Natural killer cell treated with Interleukin-12 subunit alpha and Interleukin-12 subunit beta and Interleukin-15 and Interleukin-18, amount 100 ng/mL, for 72 hours (primary cell): Measurements from ENCODE around the gene RIC3. TPM values are rescaled to one million over a fixed set of nuclear protein-coding genes. Genes with fewer than 3 reads are reported as not detected.

Experiments used
- ATAC-seq, 2 donors: fragments of 150-1000 bp; cut with Tn5 transposase in 1 of 2; sonication (Bioruptor Pico), chemical (Tn5 transposase) in 1 of 2; 2 replicates each; pipeline ENCODE4 v1.10.0; 2021
- DNase-seq: peaks from one replicate; pipeline ENCODE4 v3.0.0; 2022; ENCODE audit warnings: low spot score
- H3K27ac Mint-ChIP-seq, 2 donors: 1 replicate in 1 of 2; 2 replicates in 1 of 2; pipeline ENCODE4 v1.8.0; 2022; ENCODE audit warnings: mixed read lengths in 2 of 2, mild to moderate bottlenecking in 1 of 2, moderate library complexity in 1 of 2
- H3K27me3 Mint-ChIP-seq, 2 donors: 1 replicate in 1 of 2; 2 replicates in 1 of 2; pipeline ENCODE4 v1.8.0; 2022; ENCODE audit warnings: mixed read lengths in 2 of 2
- H3K36me3 Mint-ChIP-seq: one replicate; pipeline ENCODE4 v1.8.0; 2022; ENCODE audit warnings: mixed read lengths
- H3K4me1 Mint-ChIP-seq, 2 donors: 1 replicate in 1 of 2; 2 replicates in 1 of 2; pipeline ENCODE4 v1.8.0; 2022; ENCODE audit warnings: low read depth in 2 of 2, mixed read lengths in 2 of 2, mild to moderate bottlenecking in 1 of 2
- H3K4me3 Mint-ChIP-seq: one replicate; pipeline ENCODE4 v1.8.0; 2022; ENCODE audit warnings: mixed read lengths
- H3K9me3 Mint-ChIP-seq: 2 replicates; pipeline ENCODE4 v1.8.0; 2022; ENCODE audit warnings: mixed read lengths
- total RNA-seq, 2 donors: library from RNA; stranded (reverse); gene quantifications; one replicate each; pipeline ENCODE4 v1.2.3, GENCODE V29; 2022

The RIC3 gene
- total RNA-seq, 2 donors from 2014 or later, result 1.4 to 4.3 TPM

DNA sequence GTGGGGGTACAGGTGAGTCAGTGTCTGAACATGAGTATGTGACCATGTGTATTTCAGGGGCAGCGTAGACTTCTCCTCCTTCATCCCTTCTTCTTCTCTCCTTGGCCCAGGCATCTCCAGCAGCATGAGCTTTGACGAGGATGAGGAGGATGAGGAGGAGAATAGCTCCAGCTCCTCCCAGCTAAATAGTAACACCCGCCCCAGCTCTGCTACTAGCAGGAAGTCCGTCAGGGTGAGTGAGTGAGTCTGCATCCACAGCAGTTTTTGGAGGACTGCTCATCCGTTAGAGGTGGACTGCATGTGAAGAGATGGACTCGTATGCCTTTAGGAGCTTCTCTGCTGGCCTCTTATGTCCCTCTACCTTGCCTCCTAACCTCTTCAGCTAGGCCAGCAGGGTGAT is 72.2 kb downstream of the RIC3 start:
- no peaks in the 10 kb centered on the region for H3K36me3 Mint-ChIP-seq
- H3K4me1 Mint-ChIP-seq, result no peaks in the 10 kb centered on the region
- DNase-seq (no peak), ATAC-seq (no peak)
- H3K9me3 Mint-ChIP-seq, result no peaks in the 10 kb centered on the region
- H3K27ac Mint-ChIP-seq, result no peak overlapping the region
- H3K27me3 Mint-ChIP-seq, result peaks cover 0 to 4% of the 10 kb centered on the region in 2 donors
- no peak overlapping the region for H3K4me3 Mint-ChIP-seq

DNA sequence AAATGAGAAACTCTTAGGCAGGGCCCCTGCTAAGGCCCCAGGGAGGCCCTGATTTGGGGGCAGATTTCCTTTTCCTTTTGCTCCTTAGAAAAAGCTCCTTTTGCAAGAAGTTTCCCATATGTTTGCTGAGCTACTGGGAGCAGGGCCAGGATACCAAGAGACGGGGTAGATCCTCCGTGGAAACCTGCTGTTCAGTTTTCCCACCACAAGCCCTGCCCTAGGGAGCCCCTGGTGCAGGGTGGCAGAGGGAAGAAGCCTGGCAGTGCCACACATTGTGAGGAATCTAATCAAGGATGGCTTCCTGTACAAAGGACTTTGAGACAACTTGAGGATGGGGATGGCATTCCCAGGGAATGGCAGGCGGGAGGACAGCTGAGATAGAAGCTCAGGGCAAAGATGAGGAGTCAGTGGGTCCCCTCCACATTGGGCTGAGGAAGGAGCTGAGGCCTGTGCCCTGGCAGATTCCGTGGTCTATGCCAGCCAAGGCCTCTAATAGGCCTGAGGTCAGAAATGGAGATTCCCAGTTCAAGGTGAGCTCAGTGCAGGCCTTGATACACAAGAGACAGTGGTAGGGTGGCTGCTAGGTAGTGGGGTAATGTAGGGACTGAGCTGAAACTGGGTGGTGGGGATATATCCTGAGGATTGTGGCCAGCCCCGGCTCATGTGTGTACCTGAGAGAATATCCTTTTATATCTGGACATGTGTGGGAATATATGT is 72.9 kb downstream of the RIC3 start:
- no peak overlapping the region for H3K27ac Mint-ChIP-seq
- no peaks in the 10 kb centered on the region for H3K9me3 Mint-ChIP-seq
- no peak for DNase-seq
- no peaks in the 10 kb centered on the region for H3K4me1 Mint-ChIP-seq
- peaks cover 0 to 4% of the 10 kb centered on the region in 2 donors for H3K27me3 Mint-ChIP-seq
- no peak overlapping the region for H3K4me3 Mint-ChIP-seq
- no peak for ATAC-seq
- no peaks in the 10 kb centered on the region for H3K36me3 Mint-ChIP-seq

DNA sequence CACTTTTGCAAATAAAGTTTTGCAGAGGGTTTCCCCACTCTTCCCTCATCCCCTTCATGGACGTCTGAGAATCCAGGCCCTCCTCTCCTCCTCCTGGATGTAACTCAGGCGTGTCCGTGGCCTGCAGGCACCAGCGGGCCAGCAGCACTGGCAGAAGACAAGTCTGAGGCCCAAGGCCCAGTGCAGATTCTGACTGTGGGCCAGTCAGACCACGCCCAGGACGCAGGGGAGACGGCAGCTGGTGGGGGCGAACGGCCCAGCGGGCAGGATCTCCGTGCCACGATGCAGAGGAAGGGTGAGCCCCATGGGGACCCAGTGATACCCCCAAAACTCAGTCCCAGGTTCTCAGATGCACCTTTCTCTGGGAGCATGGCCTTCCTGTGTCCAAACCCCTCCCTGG is 73.5 kb downstream of the RIC3 start:
- H3K9me3 Mint-ChIP-seq, result no peaks in the 10 kb centered on the region
- H3K4me3 Mint-ChIP-seq, result no peak overlapping the region
- H3K36me3 Mint-ChIP-seq, result no peaks in the 10 kb centered on the region
- no peak for ATAC-seq
- no peak for DNase-seq
- H3K4me1 Mint-ChIP-seq, result no peaks in the 10 kb centered on the region
- peaks cover 0 to 4% of the 10 kb centered on the region in 2 donors for H3K27me3 Mint-ChIP-seq
- no peak overlapping the region for H3K27ac Mint-ChIP-seq

DNA sequence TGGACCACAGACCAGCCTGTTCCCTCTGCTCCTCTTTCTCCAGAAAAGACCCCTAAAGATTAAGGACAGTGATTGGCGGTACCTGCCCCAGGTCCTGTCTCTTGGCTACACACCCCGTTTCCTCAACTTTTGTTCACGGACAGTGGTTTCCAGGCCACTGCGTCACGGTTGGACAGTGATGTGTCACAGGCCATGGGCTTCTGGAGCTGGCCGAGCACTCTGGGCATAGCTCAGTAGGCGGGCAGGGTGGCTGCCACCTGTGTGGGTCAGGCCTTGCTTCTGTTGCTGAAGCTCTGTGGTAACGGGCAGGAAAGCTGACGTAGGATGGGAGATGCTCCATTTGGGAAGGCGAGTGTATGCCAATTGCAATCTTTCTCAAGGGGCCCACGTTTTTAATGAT is 74.2 kb downstream of the RIC3 start:
- Mint-ChIP-seq H3K36me3 (no peaks in the 10 kb centered on the region), H3K4me3 (no peak overlapping the region), H3K9me3 (no peaks in the 10 kb centered on the region), H3K4me1 (no peaks in the 10 kb centered on the region), H3K27ac (no peak overlapping the region), H3K27me3 (peaks cover 0 to 3% of the 10 kb centered on the region in 2 donors)
- DNase-seq, result no peak
- ATAC-seq, result no peak

DNA sequence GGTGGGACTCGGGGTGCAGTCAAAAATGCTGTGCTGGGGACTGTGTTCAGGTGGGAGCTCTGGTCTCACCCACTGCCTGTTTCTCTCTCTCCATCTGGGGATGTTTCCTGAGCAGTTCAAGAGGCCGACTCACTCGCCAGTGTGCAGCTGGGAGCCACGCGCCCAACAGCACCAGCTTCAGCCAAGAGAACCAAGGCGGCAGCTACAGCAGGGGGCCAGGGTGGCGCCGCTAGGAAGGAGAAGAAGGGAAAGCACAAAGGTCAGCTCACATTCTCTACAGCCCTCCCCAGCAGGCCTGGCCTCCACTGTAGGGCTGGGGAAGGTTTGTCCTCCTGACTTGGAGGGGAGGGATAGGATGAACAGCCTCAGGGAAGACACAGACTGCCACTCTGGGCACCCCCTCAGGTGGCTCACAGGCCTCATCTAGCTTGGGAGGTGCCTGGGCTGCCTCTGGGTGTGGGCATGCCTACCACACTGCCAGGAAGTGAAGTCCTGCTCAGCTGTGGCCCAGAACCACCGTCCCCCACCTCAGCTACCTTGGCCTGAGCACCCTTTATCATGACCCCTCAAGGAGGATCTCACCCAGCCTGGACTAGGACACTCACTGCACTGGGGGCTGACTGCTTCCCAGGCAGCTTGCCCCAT is 74.8 kb downstream of the RIC3 start:
- Mint-ChIP-seq H3K27ac (no peak overlapping the region), H3K4me3 (no peak overlapping the region), H3K36me3 (no peaks in the 10 kb centered on the region), H3K4me1 (no peaks in the 10 kb centered on the region), H3K27me3 (no peaks in the 10 kb centered on the region), H3K9me3 (no peaks in the 10 kb centered on the region)
- no peak for DNase-seq
- no peak for ATAC-seq

DNA sequence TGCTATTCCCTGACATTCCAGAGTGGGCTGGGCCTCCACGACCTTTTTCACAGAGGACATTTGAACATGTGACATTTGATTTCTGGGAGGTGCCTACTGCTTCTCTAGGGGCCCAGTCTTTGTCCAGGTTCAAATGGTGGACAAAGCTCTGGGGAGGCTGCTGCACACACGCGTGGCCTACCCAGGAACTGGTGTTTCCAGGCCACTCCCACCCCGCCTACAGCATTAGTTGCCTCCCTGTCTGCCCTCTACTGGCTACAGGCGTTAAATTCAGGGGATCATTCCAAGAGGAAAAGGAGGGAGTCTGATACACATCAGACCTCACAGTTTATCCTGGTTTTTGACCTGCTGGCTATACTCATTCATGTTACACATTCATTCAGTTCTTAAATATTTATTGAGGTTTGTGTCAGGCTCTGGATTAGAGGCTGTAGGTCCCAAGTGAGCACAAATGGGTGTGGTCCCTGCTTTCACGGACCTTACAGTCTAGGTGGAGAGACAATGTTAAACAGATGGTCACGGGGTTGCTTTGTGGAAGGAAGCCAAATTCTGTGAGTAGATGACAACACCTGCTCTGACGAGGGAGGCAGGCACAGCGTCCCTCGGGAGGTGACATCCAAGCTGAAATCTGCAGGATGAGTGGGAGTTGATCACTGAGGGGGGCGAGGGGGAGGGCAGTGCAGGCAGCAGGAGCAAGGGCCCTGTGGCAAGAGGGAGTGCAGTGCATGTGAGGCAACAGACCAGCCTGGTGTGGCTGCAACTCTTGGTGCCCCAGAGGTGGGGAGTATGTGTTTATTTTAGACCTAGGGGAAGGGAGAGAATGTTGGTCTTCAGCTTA is 76.0 kb downstream of the RIC3 start:
- Mint-ChIP-seq H3K27ac (no peak overlapping the region), H3K9me3 (no peaks in the 10 kb centered on the region), H3K36me3 (no peaks in the 10 kb centered on the region), H3K4me3 (no peak overlapping the region), H3K4me1 (no peaks in the 10 kb centered on the region), H3K27me3 (no peaks in the 10 kb centered on the region)
- no peak for DNase-seq
- ATAC-seq, result peak in 1 of 2 donors; percentile 41

DNA sequence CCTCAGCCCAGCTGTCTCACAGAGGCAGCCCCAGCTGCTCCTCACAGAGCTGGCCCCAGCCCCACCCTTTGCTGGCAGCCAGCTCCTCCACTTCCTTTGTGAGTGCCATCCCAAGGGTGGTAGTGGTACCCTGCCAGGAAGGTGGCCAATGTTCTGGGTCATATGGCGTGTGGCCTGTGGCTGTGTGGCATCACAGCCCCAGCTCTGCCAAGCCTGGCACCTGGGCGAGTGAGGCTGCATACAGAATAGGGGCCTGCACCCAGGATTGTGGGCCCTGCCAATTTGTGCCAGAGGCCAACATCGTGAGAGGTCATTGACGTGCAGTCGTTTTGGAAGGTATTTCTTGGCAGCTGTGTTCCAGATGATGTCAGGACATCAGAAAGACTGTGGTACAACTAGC is 77.1 kb downstream of the RIC3 start:
- Mint-ChIP-seq H3K36me3 (no peaks in the 10 kb centered on the region), H3K27me3 (no peaks in the 10 kb centered on the region), H3K9me3 (no peaks in the 10 kb centered on the region), H3K27ac (no peak overlapping the region), H3K4me3 (no peak overlapping the region), H3K4me1 (no peaks in the 10 kb centered on the region)
- DNase-seq (peak; percentile 13), ATAC-seq (no peak)

DNA sequence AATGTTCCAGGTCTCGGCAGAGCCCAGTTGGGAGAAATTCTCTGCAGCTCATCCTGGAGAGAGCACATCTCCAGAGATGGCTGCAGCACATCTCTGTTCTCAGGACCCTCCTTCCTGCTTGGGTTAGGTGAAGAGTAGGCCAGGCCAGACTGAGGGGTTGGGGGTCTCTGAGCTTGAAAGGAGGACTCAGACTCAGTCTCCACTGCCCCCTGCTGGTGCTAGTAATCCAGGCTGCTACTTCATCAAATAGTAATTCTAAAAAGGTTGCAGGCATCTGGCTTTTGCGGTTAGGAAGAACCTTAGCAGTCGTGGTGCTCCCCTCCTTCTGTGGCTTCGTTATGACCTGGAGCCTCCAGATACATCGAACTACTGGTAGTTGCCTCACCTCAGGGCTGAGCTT is 78.1 kb downstream of the RIC3 start:
- no peaks in the 10 kb centered on the region for H3K9me3 Mint-ChIP-seq
- ATAC-seq (no peak), DNase-seq (no peak)
- H3K27me3 Mint-ChIP-seq, result no peaks in the 10 kb centered on the region
- H3K27ac Mint-ChIP-seq, result no peak overlapping the region
- H3K4me1 Mint-ChIP-seq, result no peaks in the 10 kb centered on the region
- H3K4me3 Mint-ChIP-seq, result no peak overlapping the region
- H3K36me3 Mint-ChIP-seq, result no peaks in the 10 kb centered on the region

DNA sequence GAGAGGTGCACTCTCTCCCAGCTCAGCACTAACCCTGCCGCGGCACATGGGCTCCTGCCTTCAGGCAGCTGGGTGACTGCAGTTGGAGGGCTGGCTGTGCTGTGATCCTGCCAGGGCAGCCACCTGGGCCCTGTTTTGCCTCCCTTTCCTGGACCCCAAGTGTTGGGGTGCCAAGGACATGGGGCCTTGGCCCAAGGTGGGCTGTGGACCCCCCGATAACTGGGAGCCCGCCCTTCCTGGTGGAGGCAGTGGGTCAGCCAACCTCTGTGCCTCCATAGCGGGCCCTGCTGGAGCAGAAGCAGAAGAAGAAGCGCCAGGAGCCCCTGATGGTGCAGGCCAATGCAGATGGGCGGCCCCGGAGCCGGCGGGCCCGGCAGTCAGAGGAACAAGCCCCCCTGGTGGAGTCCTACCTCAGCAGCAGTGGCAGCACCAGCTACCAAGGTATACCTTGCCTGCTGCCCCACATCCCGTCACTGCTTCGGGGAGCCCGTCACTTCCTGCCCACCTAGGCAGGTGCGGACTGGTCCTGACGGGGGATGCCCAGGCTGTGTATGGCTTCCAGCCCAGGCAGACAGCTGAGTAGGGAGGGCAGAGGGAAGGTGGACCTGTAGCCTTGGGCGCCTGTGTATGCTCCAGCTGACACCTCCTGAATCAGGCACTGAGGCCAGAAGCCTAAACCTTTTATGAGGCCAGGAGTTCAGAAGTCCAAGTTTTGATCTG is 78.9 kb downstream of the RIC3 start:
- no peaks in the 10 kb centered on the region for H3K9me3 Mint-ChIP-seq
- no peak overlapping the region for H3K27ac Mint-ChIP-seq
- ATAC-seq (no peak), DNase-seq (peak; percentile 50)
- no peaks in the 10 kb centered on the region for H3K36me3 Mint-ChIP-seq
- no peaks in the 10 kb centered on the region for H3K27me3 Mint-ChIP-seq
- no peaks in the 10 kb centered on the region for H3K4me1 Mint-ChIP-seq
- H3K4me3 Mint-ChIP-seq, result no peak overlapping the region

DNA sequence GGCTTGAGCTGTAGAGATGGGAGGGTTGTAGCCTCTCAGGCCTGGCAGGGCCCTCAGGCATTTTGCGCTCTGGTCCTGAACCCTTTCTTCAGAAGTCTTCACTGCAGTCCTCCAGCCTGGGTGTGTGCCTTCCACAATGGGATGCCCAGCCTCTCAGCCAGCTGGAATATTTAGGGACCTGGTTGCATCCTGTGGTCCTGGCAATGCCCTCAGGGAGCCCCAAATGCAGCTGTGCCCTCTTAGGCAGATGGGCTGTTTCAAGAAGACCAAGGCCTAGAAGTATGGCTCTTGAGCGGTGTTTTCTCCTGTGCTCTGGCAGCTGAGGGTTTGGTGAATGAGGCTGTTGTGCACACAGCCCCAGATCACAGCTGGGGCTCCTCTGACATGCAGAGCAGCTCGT is 81.1 kb downstream of the RIC3 start:
- H3K36me3 Mint-ChIP-seq, result no peaks in the 10 kb centered on the region
- H3K9me3 Mint-ChIP-seq, result no peaks in the 10 kb centered on the region
- no peak overlapping the region for H3K27ac Mint-ChIP-seq
- no peak for DNase-seq
- no peak for ATAC-seq
- no peak overlapping the region for H3K4me3 Mint-ChIP-seq
- peaks cover 10 to 15% of the 10 kb centered on the region in 2 donors for H3K27me3 Mint-ChIP-seq
- no peaks in the 10 kb centered on the region for H3K4me1 Mint-ChIP-seq

DNA sequence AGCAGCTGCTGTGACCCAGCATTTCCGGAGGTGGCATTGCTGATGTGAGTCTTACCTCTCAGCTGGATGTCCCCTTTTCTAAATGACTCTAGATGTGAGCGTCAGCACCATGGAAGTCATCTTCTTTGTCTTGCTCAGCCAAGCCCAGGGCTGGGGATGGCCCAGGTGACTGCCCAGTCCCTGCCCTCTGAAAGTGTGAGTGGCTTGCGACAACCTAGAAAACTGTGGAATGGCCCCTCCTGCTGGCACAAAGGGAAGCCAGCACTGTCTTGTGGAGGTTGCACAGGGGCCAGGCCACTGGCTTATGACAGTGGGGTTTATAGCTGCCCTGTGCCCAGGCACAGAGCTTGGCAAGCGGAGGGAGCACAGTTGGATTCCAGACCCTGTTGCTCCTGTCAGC is 81.6 kb downstream of the RIC3 start:
- H3K4me1 Mint-ChIP-seq, result no peaks in the 10 kb centered on the region
- no peak overlapping the region for H3K27ac Mint-ChIP-seq
- no peaks in the 10 kb centered on the region for H3K36me3 Mint-ChIP-seq
- H3K4me3 Mint-ChIP-seq, result no peak overlapping the region
- no peaks in the 10 kb centered on the region for H3K9me3 Mint-ChIP-seq
- peaks cover 14 to 21% of the 10 kb centered on the region in 2 donors for H3K27me3 Mint-ChIP-seq
- ATAC-seq (no peak), DNase-seq (no peak)

DNA sequence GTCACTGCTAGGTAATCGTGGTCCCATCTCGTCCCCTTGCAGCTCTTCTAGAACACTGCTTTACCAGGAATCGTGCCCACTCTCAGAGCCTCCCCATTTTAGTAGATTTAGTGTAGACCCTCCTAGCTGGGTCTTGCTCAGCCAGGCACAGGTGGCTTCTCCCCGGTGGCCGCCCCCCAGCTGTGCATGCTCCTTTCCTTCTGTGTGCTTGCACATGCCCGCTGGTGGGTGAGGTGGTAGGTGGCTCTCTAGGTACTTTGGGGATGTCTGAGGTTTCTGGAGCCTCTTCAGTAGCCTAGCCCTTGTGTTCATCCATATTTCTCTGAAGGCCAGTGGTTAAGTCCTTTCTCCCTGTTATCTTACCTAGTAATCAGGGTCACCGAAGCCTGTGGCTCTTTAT is 82.3 kb downstream of the RIC3 start:
- peaks cover 17 to 26% of the 10 kb centered on the region in 2 donors for H3K27me3 Mint-ChIP-seq
- no peaks in the 10 kb centered on the region for H3K4me1 Mint-ChIP-seq
- ATAC-seq (no peak), DNase-seq (no peak)
- H3K4me3 Mint-ChIP-seq, result no peak overlapping the region
- H3K36me3 Mint-ChIP-seq, result no peaks in the 10 kb centered on the region
- no peaks in the 10 kb centered on the region for H3K9me3 Mint-ChIP-seq
- no peak overlapping the region for H3K27ac Mint-ChIP-seq

DNA sequence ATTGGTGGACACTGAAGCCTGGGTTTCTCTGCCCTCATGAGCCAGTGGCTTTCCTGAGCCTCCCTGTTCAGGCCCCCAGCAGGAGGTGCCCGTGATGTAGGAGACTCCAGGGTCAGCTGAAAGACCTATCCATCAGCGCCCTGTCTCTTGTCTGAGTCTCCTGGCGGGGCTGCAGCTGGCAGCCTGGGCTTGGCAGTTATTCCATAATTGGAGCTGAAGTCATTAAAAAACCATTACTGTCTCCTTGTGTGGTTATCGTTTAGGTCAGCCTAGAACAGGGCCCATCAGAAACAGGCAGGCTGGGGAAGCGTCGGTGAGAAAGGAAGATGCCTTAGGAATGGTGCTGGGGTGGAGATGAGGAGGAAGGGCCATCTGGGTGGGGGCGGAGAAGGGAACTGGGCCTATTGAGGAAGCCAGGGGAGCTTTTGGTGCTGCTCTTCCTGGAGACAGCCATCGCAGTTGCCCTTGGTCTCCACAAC is 82.8 kb downstream of the RIC3 start:
- Mint-ChIP-seq H3K36me3 (no peaks in the 10 kb centered on the region), H3K9me3 (no peaks in the 10 kb centered on the region), H3K4me3 (no peak overlapping the region), H3K27ac (no peak overlapping the region), H3K27me3 (peaks cover 17 to 26% of the 10 kb centered on the region in 2 donors), H3K4me1 (no peaks in the 10 kb centered on the region)
- no peak for DNase-seq
- ATAC-seq, result no peak
